IMR-90 (cell line): ENCODE measurements around the gene FNTB. TPM values are rescaled to one million over a fixed set of nuclear protein-coding genes. Genes with fewer than 3 reads are reported as not detected.

Source experiments
- ATAC-seq: fragments of 200-7000 bp; cut with Tn5 transposase; 2 replicates; pipeline ENCODE4 v1.9.1; 2020; ENCODE audit warnings: low read depth, mild to moderate bottlenecking, moderate library complexity
- BruUV-seq: library from RNA; stranded (reverse); fragments of 400-500 nt; replicated peaks from 2 replicates; lab custom pipeline; 2021; lab: Mats Ljungman, UMichigan
- CTCF ChIA-PET: fragments of 300-600 bp; formaldehyde crosslinking; extraction: SDS; loops from one replicate; lab custom pipeline; 2021; ENCODE audit warnings: antibody characterized with exemption; lab: Yijun Ruan, JAX
- POLR2A ChIA-PET: fragments of 300-600 bp; sonication (Branson Sonifier 250); formaldehyde crosslinking; loops from one replicate; lab custom pipeline; 2022; ENCODE audit warnings: antibody characterized with exemption; ENCODE audit not compliant: unreplicated experiment; lab: Charles Lee
- DNase-seq: peaks from one replicate; pipeline ENCODE4 v3.0.0; 2013
- H2AFZ ChIP-seq: replicated peaks from 2 replicates; pipeline ENCODE3; 2013; ENCODE audit warnings: low read length, mild to moderate bottlenecking; ENCODE audit not compliant: poor library complexity
- H2AK5ac ChIP-seq: 2 replicates; pipeline ENCODE4 v1.6.1; 2013; ENCODE audit warnings: low read depth, low read length, inconsistent platforms
- H2AK9ac ChIP-seq: replicated peaks from 2 replicates; pipeline ENCODE3; 2013; ENCODE audit warnings: mild to moderate bottlenecking, low read depth, low read length, moderate library complexity; ENCODE audit not compliant: poor library complexity
- H2BK120ac ChIP-seq: 2 replicates; pipeline ENCODE4 v1.6.1; 2013; ENCODE audit warnings: low read depth, low read length, inconsistent platforms
- H2BK15ac ChIP-seq: 3 replicates; pipeline ENCODE4 v1.6.1; 2013; ENCODE audit warnings: low read depth, low read length, inconsistent platforms
- H2BK20ac ChIP-seq: 2 replicates; pipeline ENCODE4 v1.6.1; 2013; ENCODE audit warnings: low read depth, mild to moderate bottlenecking, inconsistent platforms, low read length, moderate library complexity
- H2BK5ac ChIP-seq: 2 replicates; pipeline ENCODE4 v1.6.1; 2013; ENCODE audit warnings: mild to moderate bottlenecking, low read depth, low read length, inconsistent platforms; ENCODE audit not compliant: poor library complexity, severe bottlenecking
- H3K14ac ChIP-seq: replicated peaks from 2 replicates; pipeline ENCODE4 v1.6.1; 2013; ENCODE audit warnings: low read depth, low read length, inconsistent platforms
- H3K18ac ChIP-seq: 2 replicates; pipeline ENCODE4 v1.6.1; 2013; ENCODE audit warnings: low read depth, low read length, control low read depth
- H3K23ac ChIP-seq: 2 replicates; pipeline ENCODE4 v1.6.1; 2013; ENCODE audit warnings: low read depth, low read length, inconsistent platforms
- H3K27ac ChIP-seq: 2 replicates; pipeline ENCODE4 v1.5.1; 2013; ENCODE audit warnings: mild to moderate bottlenecking, control low read depth, low read length; ENCODE audit not compliant: insufficient read depth
- H3K27me3 ChIP-seq: 2 replicates; pipeline ENCODE4 v1.6.1; 2013; ENCODE audit warnings: low read length; ENCODE audit not compliant: control insufficient read depth, insufficient read depth
- H3K36me3 ChIP-seq: 2 replicates; pipeline ENCODE4 v1.6.1; 2013; ENCODE audit warnings: low read length, mixed read lengths; ENCODE audit not compliant: control insufficient read depth, insufficient read depth
- H3K4ac ChIP-seq: 2 replicates; pipeline ENCODE4 v1.6.1; 2013; ENCODE audit warnings: low read depth, low read length, inconsistent platforms
- H3K4me1 ChIP-seq: 2 replicates; pipeline ENCODE4 v1.6.1; 2013; ENCODE audit warnings: low read length, mixed read lengths; ENCODE audit not compliant: control insufficient read depth, insufficient read depth
- H3K4me2 ChIP-seq: 2 replicates; pipeline ENCODE4 v1.6.1; 2013; ENCODE audit warnings: low read depth, mild to moderate bottlenecking, control low read depth, low read length, moderate library complexity
- H3K4me3 ChIP-seq: 2 replicates; pipeline ENCODE4 v1.5.1; 2013; ENCODE audit warnings: low read depth, mild to moderate bottlenecking, control low read depth, low read length, moderate library complexity; ENCODE audit not compliant: insufficient read depth
- H3K56ac ChIP-seq: 2 replicates; pipeline ENCODE4 v1.6.1; 2013; ENCODE audit warnings: low read length, inconsistent platforms; ENCODE audit not compliant: insufficient read depth; ENCODE audit errors: extremely low read depth
- H3K79me1 ChIP-seq, 2 experiments: 2 replicates each; pipeline ENCODE4 v1.6.1; 2013; ENCODE audit warnings: low read length in 2 of 2, inconsistent platforms in 1 of 2, low read depth in 1 of 2
- H3K9ac ChIP-seq: 2 replicates; pipeline ENCODE4 v1.6.1; 2013; ENCODE audit warnings: low read depth, low read length, control low read depth
- H3K9me1 ChIP-seq: 2 replicates; pipeline ENCODE4 v1.6.1; 2013; ENCODE audit warnings: low read length, inconsistent platforms; ENCODE audit not compliant: insufficient read depth
- H3K9me3 ChIP-seq: 2 replicates; pipeline ENCODE4 v1.6.1; 2013; ENCODE audit warnings: low read length; ENCODE audit not compliant: control insufficient read depth, insufficient read depth
- H4K20me1 ChIP-seq: 2 replicates; pipeline ENCODE4 v1.6.1; 2013; ENCODE audit warnings: low read length, inconsistent platforms; ENCODE audit not compliant: insufficient read depth
- H4K5ac ChIP-seq: 2 replicates; pipeline ENCODE4 v1.6.1; 2013; ENCODE audit warnings: mild to moderate bottlenecking, low read depth, low read length, control low read depth
- H4K8ac ChIP-seq, 2 experiments: 2 replicates each; pipeline ENCODE4 v1.6.1; 2013; ENCODE audit warnings: low read depth in 2 of 2, low read length in 2 of 2, control low read depth in 1 of 2, inconsistent platforms in 1 of 2
- H4K91ac ChIP-seq: 2 replicates; pipeline ENCODE4 v1.6.1; 2013; ENCODE audit warnings: low read depth, low read length, inconsistent platforms; ENCODE audit not compliant: insufficient read depth
- BHLHE40 ChIP-seq: fragments of 150-350 bp; IDR thresholded peaks from 2 replicates; pipeline ENCODE4 v1.6.1; 2016; ENCODE audit warnings: mild to moderate bottlenecking, low read depth, low read length
- CEBPB ChIP-seq: IDR thresholded peaks from 2 replicates; pipeline ENCODE4 v1.6.1; 2012; ENCODE audit warnings: low read depth, low read length, improper control_type of control experiment
- CHD1 ChIP-seq: IDR thresholded peaks from 2 replicates; pipeline ENCODE4 v1.6.1; 2012; ENCODE audit warnings: low read depth, low read length, improper control_type of control experiment
- CTCF ChIP-seq: conservative IDR thresholded peaks from 2 replicates; pipeline ENCODE4 v1.5.1; 2012; ENCODE audit warnings: mild to moderate bottlenecking, low read depth, low read length, improper control_type of control experiment
- ELK1 ChIP-seq: fragments of 150-350 bp; IDR thresholded peaks from 2 replicates; pipeline ENCODE4 v1.6.1; 2016; ENCODE audit warnings: low read depth, mild to moderate bottlenecking, low read length, moderate library complexity, borderline replicate concordance
- FOS ChIP-seq: fragments of 150-350 bp; IDR thresholded peaks from 2 replicates; pipeline ENCODE4 v1.6.1; 2016; ENCODE audit warnings: low read depth, low read length
- MAFK ChIP-seq: IDR thresholded peaks from 2 replicates; pipeline ENCODE4 v1.6.1; 2012; ENCODE audit warnings: low read depth, low read length, improper control_type of control experiment
- MAZ ChIP-seq: IDR thresholded peaks from 2 replicates; pipeline ENCODE4 v1.6.1; 2012; ENCODE audit warnings: low read depth, mild to moderate bottlenecking, low read length, improper control_type of control experiment, moderate library complexity, borderline replicate concordance
- MXI1 ChIP-seq: IDR thresholded peaks from 2 replicates; pipeline ENCODE4 v1.6.1; 2012; ENCODE audit warnings: low read depth, mild to moderate bottlenecking, low read length, moderate library complexity, borderline replicate concordance
- NFE2L2 ChIP-seq: fragments of 150-350 bp; IDR thresholded peaks from 2 replicates; pipeline ENCODE4 v1.6.1; 2016; ENCODE audit warnings: low read depth, mild to moderate bottlenecking, low read length
- POLR2A ChIP-seq: IDR thresholded peaks from 2 replicates; pipeline ENCODE4 v1.6.1; 2012; ENCODE audit warnings: mild to moderate bottlenecking, low read depth, low read length
- RAD21 ChIP-seq: IDR thresholded peaks from 2 replicates; pipeline ENCODE4 v1.6.1; 2012; ENCODE audit warnings: low read length, improper control_type of control experiment
- RCOR1 ChIP-seq: IDR thresholded peaks from 2 replicates; pipeline ENCODE4 v1.6.1; 2012; ENCODE audit warnings: mild to moderate bottlenecking, low read length, improper control_type of control experiment; ENCODE audit not compliant: insufficient replicate concordance
- RFX5 ChIP-seq: IDR thresholded peaks from 2 replicates; pipeline ENCODE4 v1.8.0; 2012; ENCODE audit warnings: low read depth, mild to moderate bottlenecking, low read length, moderate library complexity
- SMC3 ChIP-seq: fragments of 150-350 bp; IDR thresholded peaks from 2 replicates; pipeline ENCODE4 v1.6.1; 2016; ENCODE audit warnings: low read depth, mild to moderate bottlenecking, antibody characterized with exemption, low read length, moderate library complexity
- USF2 ChIP-seq: fragments of 150-350 bp; IDR thresholded peaks from 2 replicates; pipeline ENCODE4 v1.6.1; 2017; ENCODE audit warnings: mild to moderate bottlenecking, antibody characterized with exemption, low read length, low read depth
- WGBS, 2 experiments: methylation state at CpG; one replicate each; pipeline versions ENCODE4 v1.1.5 to v1.1.7; 2013; ENCODE audit warnings: missing lambda C conversion rate in 2 of 2; ENCODE audit not compliant: insufficient read length in 1 of 2; ENCODE audit errors: extremely low coverage in 2 of 2; 5-methylcytosine and 5-hydroxymethylcytosine counted together
- dilution Hi-C: fragments of 300-500 bp; cut with HindIII; formaldehyde crosslinking; loops from one replicate; pipeline ENCODE4 v1.14.3; 2018; ENCODE audit warnings: low sequenced_read_pairs; ENCODE audit not compliant: unreplicated experiment
- in situ Hi-C: fragments of 300-500 bp; cut with MboI; formaldehyde crosslinking; loops from 3 replicates; pipeline ENCODE4 v1.14.3; 2019; ENCODE audit warnings: low sequenced_read_pairs, inconsistent platforms, mixed read lengths
- intact Hi-C: fragments of 100-400 bp; cut with micrococcal nuclease; formaldehyde crosslinking; loops from 2 replicates; pipeline ENCODE4 v1.10.0; 2022
- polyA plus RNA-seq, 3 experiments: library from polyadenylated mRNA; depleted of rRNA; stranded (reverse); fragments of >200 nt; gene quantifications; 2 replicates each; pipeline ENCODE4 v1.2.3, GENCODE V29; 2012; ENCODE audit warnings: low replicate concordance in 1 of 3
- total RNA-seq: library from RNA; depleted of rRNA; stranded (reverse); fragments of >200 nt; gene quantifications from 2 replicates; pipeline ENCODE4 v1.2.3, GENCODE V29; 2012

Gene FNTB
- total and polyA plus RNA-seq, 2 of the 4 experiments (the other 2 are of a cell fraction), result 9.9 to 18.5 TPM

GRCh38 chr14:64958201-64958600 lies 28.5 kb upstream of the FNTB start:
- Histone ChIP-seq H3K27ac (no peak overlapping the region), H3K27me3 (no peaks in the 10 kb centered on the region), H2AK9ac (no peak overlapping the region), H4K91ac (no peak overlapping the region), H4K20me1 (no peaks in the 10 kb centered on the region), H3K9me3 (no peaks in the 10 kb centered on the region), H3K4me2 (no peak overlapping the region), H3K9ac (no peak overlapping the region), H3K18ac (no peak overlapping the region), H2BK15ac (no peak overlapping the region), H2BK120ac (no peak overlapping the region), H3K56ac (no peak overlapping the region), H4K8ac (no peak overlapping the region), H2AK5ac (no peak overlapping the region), H3K4ac (no peak overlapping the region), H3K4me1 (no peaks in the 10 kb centered on the region), H2AFZ (no peak overlapping the region), H2BK5ac (no peak overlapping the region), H3K23ac (no peak overlapping the region), H4K5ac (no peak overlapping the region), H3K36me3 (no peaks in the 10 kb centered on the region), H3K9me1 (peaks cover 2% of the 10 kb centered on the region; the same call in 1 of the 2 replicates), H2BK20ac (no peak overlapping the region), H3K79me1 (no peaks in the 10 kb centered on the region; a peak in 1 of 4 replicates), H3K4me3 (no peak overlapping the region), H3K14ac (no peak overlapping the region)
- dilution Hi-C loops (no loop called here), in situ Hi-C loops (no loop called here), intact Hi-C loops (no loop called here)
- DNase-seq (no peak), ATAC-seq (no peak)
- CTCF ChIA-PET, result no interaction called here
- no CpG with 5 or more reads among the region's 2 CpGs for WGBS, 2 experiments
- POLR2A ChIA-PET, result no interaction called here
- no peak for TF ChIP-seq CEBPB
- TF ChIP-seq CHD1, result no peak
- no peak for TF ChIP-seq POLR2A
- no peak for TF ChIP-seq FOS
- no peak for TF ChIP-seq BHLHE40
- TF ChIP-seq RFX5, result no peak
- no peak for TF ChIP-seq RCOR1
- TF ChIP-seq ELK1, result no peak
- no peak for TF ChIP-seq MXI1
- TF ChIP-seq NFE2L2, result no peak
- no peak for TF ChIP-seq CTCF
- no peak for TF ChIP-seq RAD21
- TF ChIP-seq USF2, result no peak
- TF ChIP-seq MAFK, result no peak
- no peak for TF ChIP-seq SMC3
- no peak for TF ChIP-seq MAZ
- BruUV-seq, result no TSS peak
